Colonic mucosa (tissue), 4 donors: Measurements from ENCODE around the gene BRCA2. TPM values are rescaled to one million over a fixed set of nuclear protein-coding genes. Genes with fewer than 3 reads are reported as not detected.
A peak's percentile ranks its signal among the peaks of the same experiment; 100 is the strongest.

Experiments used
- DNase-seq: peaks from one replicate; pipeline ENCODE4 v3.0.0-alpha.2; 2020
- H3K27ac ChIP-seq: fragments of 200-600 bp; one replicate; pipeline ENCODE4 v1.8.0; 2021
- H3K27me3 ChIP-seq: fragments of 200-600 bp; one replicate; pipeline ENCODE4 v1.8.0; 2021
- H3K36me3 ChIP-seq: fragments of 200-600 bp; one replicate; pipeline ENCODE4 v1.8.0; 2021
- H3K4me1 ChIP-seq: fragments of 200-600 bp; one replicate; pipeline ENCODE4 v1.8.0; 2021; ENCODE audit warnings: mild to moderate bottlenecking
- H3K4me3 ChIP-seq: fragments of 200-600 bp; one replicate; pipeline ENCODE4 v1.8.0; 2021
- H3K9ac ChIP-seq, 2 donors: one replicate each; pipeline ENCODE4 v1.7.0; 2013; ENCODE audit warnings: control low read depth in 2 of 2, low read depth in 2 of 2, low read length in 2 of 2
- H3K9me3 ChIP-seq: fragments of 200-600 bp; one replicate; pipeline ENCODE4 v1.8.0; 2021
- intact Hi-C: fragments of 100-400 bp; cut with DNase I; formaldehyde crosslinking; loops from one replicate; pipeline ENCODE4 v1.14.1; 2022
- total RNA-seq, 2 donors: library from RNA; stranded (reverse); fragmentation: NEBNext Ultra II Directional in 1 of 2; extraction: Animal tissue kit (Norgen Biotek cat#: 25700) in 1 of 2; gene quantifications; one replicate each; pipeline ENCODE4 v1.2.1, GENCODE V29; 2021
- TF ChIP-seq, protein P1 (sequence below): fragments of 200-600 bp; IDR thresholded peaks from one replicate; pipeline ENCODE4 v1.8.0; 2022; ENCODE audit warnings: antibody characterized with exemption, mild to moderate bottlenecking
- donor health status: healthy.
- donor health status: DM: no; HTN: no; CAD: no.
- donor health status: DM: no; HTN: no; CAD: no.

Gene BRCA2
- total RNA-seq, 2 donors from 2014 or later: 4.8 to 12.1 TPM

DNA sequence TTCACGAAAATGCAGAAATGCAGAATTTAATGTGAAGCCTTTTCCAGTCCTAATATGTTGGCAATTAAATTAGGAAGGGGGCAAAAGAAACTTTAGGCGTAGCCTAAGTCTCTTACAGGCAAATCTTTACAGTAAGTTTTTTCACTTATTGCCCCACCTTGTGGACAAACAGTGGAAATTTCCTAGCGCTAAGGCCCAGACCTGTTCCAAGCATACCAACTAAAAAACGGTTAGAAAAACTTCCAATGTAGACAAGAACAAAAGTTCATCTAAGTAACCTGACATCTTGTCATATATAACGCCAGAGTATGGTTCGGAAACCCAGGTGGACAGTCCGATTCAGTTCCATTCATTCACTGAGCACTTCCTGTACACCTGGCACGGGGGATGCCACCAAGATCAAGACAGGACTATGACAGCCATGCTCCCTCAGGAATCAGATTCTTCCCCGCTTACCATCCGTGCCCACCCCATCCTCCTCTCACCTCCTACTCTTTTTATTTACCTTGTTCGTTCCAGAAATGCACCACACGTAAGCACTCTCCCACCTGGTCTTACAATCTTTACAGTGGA, 5.1 kb upstream of the BRCA2 start:
- no peaks in the 10 kb centered on the region for H3K9me3 ChIP-seq
- H3K27me3 ChIP-seq: no peaks in the 10 kb centered on the region
- TF ChIP-seq, protein P1, sequence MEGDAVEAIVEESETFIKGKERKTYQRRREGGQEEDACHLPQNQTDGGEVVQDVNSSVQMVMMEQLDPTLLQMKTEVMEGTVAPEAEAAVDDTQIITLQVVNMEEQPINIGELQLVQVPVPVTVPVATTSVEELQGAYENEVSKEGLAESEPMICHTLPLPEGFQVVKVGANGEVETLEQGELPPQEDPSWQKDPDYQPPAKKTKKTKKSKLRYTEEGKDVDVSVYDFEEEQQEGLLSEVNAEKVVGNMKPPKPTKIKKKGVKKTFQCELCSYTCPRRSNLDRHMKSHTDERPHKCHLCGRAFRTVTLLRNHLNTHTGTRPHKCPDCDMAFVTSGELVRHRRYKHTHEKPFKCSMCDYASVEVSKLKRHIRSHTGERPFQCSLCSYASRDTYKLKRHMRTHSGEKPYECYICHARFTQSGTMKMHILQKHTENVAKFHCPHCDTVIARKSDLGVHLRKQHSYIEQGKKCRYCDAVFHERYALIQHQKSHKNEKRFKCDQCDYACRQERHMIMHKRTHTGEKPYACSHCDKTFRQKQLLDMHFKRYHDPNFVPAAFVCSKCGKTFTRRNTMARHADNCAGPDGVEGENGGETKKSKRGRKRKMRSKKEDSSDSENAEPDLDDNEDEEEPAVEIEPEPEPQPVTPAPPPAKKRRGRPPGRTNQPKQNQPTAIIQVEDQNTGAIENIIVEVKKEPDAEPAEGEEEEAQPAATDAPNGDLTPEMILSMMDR: peak; percentile 70
- H3K4me3 ChIP-seq: no peak overlapping the region
- no peak overlapping the region for H3K27ac ChIP-seq
- no peaks in the 10 kb centered on the region for H3K4me1 ChIP-seq
- H3K9ac ChIP-seq: peak overlapping the region in 1 of 2 donors; percentile 9
- peak; percentile 30 for DNase-seq
- H3K36me3 ChIP-seq: no peaks in the 10 kb centered on the region
- intact Hi-C loops: loop anchor here (5.0 kb wide), 3 partner anchors 63 to 398 kb away; no protein-coding TSS in a partner anchor

DNA sequence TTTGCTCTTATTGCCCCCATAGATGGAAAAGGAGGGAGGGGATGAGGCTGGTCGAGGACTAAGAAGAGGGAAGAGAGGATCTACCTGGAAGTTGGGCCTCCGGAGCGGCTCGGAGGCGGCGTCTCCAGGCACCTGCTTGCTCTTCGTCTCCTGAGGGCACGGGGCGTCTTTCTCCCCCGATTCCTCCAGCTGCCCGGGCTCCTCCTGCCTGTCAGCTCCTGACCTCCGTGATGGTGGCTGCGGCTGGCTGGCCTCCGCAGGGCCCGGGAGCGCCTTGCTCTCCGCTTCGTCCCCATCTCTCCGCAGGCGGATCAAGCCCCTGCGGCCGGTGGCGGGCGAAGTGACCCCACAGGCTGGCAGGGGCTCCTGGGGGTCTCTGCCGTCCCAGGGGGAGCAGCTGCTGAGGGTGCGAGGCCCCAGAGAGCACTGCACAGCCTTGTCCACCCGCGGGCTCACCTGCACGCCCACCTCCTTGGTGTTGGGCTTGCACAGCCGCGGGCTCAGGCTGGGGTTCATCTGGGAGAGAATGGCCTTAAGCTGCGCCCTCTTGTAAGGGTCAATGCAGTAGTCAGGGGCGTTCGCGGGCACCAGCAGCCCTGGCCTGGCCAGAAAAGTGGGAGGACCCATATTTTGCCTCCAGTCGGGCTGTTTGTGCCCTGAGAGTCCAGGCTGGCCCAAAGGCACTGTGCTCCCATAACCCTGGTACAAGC, 4.0 kb upstream of the BRCA2 start:
- Histone ChIP-seq H3K9me3 (no peaks in the 10 kb centered on the region), H3K4me1 (no peaks in the 10 kb centered on the region), H3K4me3 (no peak overlapping the region), H3K27ac (no peak overlapping the region), H3K27me3 (no peaks in the 10 kb centered on the region), H3K36me3 (no peaks in the 10 kb centered on the region), H3K9ac (no peak overlapping the region)
- TF ChIP-seq, protein P1: no peak
- no peak for DNase-seq
- intact Hi-C loops: loop anchor here (5.0 kb wide), 3 partner anchors 64 to 399 kb away; no protein-coding TSS in a partner anchor

DNA sequence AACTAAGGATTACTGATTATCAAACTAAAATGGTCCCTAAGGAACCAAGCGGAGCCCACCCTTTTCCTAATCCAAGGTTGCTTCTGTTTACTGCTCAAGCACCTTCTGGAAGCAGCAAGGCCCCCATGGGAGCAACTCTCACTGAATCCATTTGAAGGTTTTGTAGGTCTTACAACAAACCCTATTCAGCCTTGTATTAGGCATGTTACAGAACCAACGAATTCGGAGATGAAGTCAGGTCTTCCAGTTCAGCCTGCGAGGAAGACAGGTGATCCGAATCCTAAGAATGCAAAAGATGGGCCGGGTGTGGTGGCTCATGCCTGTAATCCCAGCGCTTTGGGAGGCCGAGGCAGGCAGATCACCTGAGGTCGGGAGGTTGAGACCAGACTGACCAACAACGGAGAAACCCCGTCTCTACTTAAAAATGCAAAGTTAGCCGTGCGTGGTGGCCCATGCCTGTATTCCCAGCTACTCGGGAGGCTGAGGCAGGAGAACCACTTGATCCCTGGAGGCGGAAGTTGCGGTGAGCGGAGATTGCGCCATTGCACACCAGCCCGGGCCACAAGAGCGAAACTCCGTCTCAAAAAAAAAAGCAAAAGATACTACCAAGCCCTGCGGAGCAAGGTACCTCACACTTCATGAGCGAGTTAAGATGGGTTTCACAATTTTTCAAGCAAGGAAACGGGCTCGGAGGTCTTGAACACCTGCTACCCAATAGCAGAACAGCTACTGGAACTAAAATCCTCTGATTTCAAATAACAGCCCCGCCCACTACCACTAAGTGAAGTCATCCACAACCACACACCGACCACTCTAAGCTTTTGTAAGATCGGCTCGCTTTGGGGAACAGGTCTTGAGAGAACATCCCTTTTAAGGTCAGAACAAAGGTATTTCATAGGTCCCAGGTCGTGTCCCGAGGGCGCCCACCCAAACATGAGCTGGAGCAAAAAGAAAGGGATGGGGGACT, 754 bp upstream of the BRCA2 start:
- peak; percentile 33 for DNase-seq
- peak overlapping the region; percentile 89 to 90 for H3K9ac ChIP-seq
- H3K36me3 ChIP-seq: no peaks in the 10 kb centered on the region
- H3K27me3 ChIP-seq: no peaks in the 10 kb centered on the region
- peak overlapping the region; percentile 80 for H3K27ac ChIP-seq
- H3K9me3 ChIP-seq: no peaks in the 10 kb centered on the region
- H3K4me3 ChIP-seq: peak overlapping the region; percentile 80
- intact Hi-C loops: loop anchor here (5.0 kb wide), 3 partner anchors 67 to 402 kb away; no protein-coding TSS in a partner anchor
- no peaks in the 10 kb centered on the region for H3K4me1 ChIP-seq
- TF ChIP-seq, protein P1: no peak

DNA sequence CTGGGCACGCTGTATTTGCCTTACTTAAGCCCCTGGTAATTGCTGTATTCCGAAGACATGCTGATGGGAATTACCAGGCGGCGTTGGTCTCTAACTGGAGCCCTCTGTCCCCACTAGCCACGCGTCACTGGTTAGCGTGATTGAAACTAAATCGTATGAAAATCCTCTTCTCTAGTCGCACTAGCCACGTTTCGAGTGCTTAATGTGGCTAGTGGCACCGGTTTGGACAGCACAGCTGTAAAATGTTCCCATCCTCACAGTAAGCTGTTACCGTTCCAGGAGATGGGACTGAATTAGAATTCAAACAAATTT, 676 bp downstream of the BRCA2 start:
- Histone ChIP-seq H3K4me3 (peak overlapping the region; percentile 80), H3K4me1 (no peaks in the 10 kb centered on the region), H3K9me3 (no peaks in the 10 kb centered on the region), H3K9ac (peak overlapping the region; percentile 89 to 90), H3K27me3 (no peaks in the 10 kb centered on the region), H3K36me3 (no peaks in the 10 kb centered on the region), H3K27ac (peak overlapping the region; percentile 80)
- DNase-seq: no peak
- intact Hi-C loops: no loop called here
- TF ChIP-seq, protein P1: no peak

DNA sequence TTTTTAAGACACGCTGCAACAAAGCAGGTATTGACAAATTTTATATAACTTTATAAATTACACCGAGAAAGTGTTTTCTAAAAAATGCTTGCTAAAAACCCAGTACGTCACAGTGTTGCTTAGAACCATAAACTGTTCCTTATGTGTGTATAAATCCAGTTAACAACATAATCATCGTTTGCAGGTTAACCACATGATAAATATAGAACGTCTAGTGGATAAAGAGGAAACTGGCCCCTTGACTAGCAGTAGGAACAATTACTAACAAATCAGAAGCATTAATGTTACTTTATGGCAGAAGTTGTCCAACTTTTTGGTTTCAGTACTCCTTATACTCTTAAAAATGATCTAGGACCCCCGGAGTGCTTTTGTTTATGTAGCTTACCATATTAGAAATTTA, 1.2 kb downstream of the BRCA2 start:
- intact Hi-C loops: no loop called here
- Histone ChIP-seq H3K4me3 (peak overlapping the region; percentile 80), H3K27ac (peak overlapping the region; percentile 80), H3K27me3 (no peaks in the 10 kb centered on the region), H3K9ac (no peak overlapping the region), H3K36me3 (no peaks in the 10 kb centered on the region), H3K4me1 (no peaks in the 10 kb centered on the region), H3K9me3 (no peaks in the 10 kb centered on the region)
- TF ChIP-seq, protein P1: no peak
- no peak for DNase-seq
